ENCODE data around the gene VRK3.

- no peak for TF ChIP-seq CTCF (conservative IDR thresholded peaks at IDR 0.05 in 1 of 2, IDR thresholded peaks at IDR 0.05 in 1 of 2; ENCODE audit: low read depth in 1 of 2, low read length in 2 of 2)
- no peak for TF ChIP-seq EZH2 (IDR thresholded peaks at IDR 0.05; ENCODE audit: low read length, missing control alignments)
Measured at GRCh38 chr19:50044922-50045321, 19.8 kb upstream of the VRK3 start.
